ENCODE results near the gene C1QTNF5.

C1QTNF5 gene

GRCh38 chr11:119337581-119338317 is 2.9 kb downstream of the C1QTNF5 start:
- peak; percentile 35 for DNase-seq (ENCODE audit: low read depth)

DNA sequence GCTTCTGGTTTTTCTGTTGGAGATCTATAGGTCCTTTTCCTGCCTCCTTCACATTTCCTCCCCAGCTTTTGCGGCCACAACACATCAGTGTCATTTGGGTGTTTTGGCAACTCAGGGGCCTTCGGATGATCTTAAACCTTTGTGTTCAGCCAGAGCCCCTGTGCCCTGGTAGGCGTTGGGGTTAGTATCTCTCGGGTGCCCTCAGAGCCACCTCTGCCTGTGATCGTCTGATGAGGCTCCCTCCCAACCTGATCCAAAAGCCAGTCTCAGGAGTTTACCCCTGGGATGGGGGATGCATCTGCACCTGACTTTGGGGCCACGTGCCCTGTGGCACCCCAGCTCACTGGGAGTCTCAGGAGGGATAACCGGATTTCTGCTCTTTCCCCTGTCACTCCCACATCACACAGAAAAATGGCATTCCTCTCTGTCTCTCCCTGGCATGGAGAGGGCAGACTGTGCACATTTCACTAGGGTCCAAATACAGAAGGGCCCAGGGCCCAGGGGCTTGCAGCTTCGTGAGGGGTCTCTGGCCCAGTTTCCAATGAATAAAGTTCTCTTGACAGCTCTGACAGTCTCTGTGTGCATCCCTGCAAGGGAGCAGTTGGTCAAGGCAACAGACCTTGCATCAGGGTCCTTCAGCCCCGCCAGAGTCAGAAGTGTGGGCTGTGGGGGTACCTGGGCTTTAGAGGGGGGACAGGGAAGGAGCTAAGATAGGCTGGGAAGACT is 3.8 kb downstream of the C1QTNF5 start:
- no peak for DNase-seq (ENCODE audit: low read depth)

GRCh38 chr11:119335655-119336543 is 4.8 kb downstream of the C1QTNF5 start:
- DNase-seq (ENCODE audit: low read depth), result no peak

- no peak for DNase-seq (ENCODE audit: low read depth)
Measured at GRCh38 chr11:119335091-119335654, 5.5 kb downstream of the C1QTNF5 start.

- DNase-seq (ENCODE audit: low read depth), result peak; percentile 86
Measured at GRCh38 chr11:119334174-119334930, 6.3 kb downstream of the C1QTNF5 start, which contains the start of gene RNF26. TSS of gene RNF26 (plus strand) at chr11:119334527. CDS start at chr11:119335123, 596 bp downstream.

DNA sequence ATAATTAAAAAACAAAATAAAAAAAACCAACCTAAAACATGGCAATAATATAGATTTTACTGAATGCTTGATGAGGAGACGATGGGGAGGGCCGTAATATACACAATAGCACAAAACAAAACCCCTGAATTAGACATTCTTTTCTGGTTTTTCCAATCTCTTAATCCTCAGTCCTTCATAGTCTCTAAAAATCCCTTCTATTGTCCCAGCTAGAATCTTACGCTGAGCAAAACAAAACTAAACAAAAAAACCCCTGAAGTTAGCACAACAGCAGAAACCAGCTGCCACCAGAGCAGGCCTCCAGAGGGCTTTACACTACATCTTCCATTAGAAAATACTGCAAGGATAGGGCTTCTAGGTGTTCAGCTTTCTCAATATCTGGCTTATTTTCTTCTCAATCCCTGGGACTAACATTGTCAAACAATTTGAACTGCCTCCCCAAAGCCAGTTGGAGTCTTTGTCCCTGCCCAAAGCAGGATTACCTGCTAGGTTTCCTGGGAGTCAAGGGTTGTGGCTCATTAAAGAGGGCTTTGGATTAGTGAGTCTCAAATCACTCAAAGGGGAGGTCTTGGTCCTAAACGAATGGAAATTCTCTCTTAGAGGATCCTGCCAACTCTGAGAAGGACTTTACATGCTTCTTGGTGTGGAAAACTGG is 8.4 kb downstream of the C1QTNF5 start:
- DNase-seq (ENCODE audit: low read depth), result no peak

DNA sequence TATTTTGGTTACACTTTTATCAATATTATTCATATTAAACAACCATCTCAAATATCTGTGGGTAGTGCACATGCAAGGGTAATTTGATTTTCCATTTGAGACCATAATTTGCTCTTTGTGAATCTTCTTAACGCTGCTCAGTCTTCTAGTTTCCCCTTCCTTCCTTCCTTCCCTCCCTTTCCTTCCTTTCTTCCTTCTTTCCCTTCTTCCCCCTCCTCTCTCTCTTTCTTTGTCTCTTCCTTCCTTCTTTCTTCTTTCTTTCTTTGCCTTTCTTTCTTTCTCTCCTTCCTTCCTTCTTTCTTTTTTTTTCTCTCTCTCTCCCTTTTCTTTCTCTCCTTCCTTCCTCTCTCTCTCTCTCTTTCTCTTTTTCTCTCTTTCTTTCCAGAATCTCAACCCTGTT is 10.4 kb downstream of the C1QTNF5 start:
- no peak for DNase-seq (ENCODE audit: low read depth)

GRCh38 chr11:119329320-119329719 is 11.4 kb downstream of the C1QTNF5 start:
- DNase-seq (ENCODE audit: low read depth), result no peak

DNA sequence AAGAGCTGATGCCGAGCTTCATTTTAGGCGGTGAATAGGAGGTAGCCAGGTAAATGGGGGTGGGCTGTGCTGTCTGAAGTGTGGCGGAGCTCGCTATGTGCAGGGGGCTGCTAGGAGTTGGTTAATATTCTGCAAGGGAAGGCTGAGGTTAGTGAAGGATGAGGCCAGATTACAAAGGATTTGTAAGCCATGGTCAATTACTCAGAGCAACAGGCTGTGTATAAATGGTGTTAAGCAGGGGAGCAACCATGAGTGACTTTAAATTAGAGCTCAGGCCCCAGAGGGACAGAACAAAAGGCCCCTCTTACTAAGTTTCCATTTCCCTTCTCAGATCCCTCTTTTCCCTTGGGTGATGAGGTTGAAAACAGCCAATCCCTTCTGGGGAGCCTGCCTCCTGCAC is 16.5 kb downstream of the C1QTNF5 start:
- DNase-seq (ENCODE audit: low read depth), result no peak

- DNase-seq (ENCODE audit: low read depth), result peak; percentile 23
Measured at GRCh38 chr11:119323532-119324033, 17.1 kb downstream of the C1QTNF5 start.

GRCh38 chr11:119322921-119323531 is 17.7 kb downstream of the C1QTNF5 start:
- no peak for DNase-seq (ENCODE audit: low read depth)

DNA sequence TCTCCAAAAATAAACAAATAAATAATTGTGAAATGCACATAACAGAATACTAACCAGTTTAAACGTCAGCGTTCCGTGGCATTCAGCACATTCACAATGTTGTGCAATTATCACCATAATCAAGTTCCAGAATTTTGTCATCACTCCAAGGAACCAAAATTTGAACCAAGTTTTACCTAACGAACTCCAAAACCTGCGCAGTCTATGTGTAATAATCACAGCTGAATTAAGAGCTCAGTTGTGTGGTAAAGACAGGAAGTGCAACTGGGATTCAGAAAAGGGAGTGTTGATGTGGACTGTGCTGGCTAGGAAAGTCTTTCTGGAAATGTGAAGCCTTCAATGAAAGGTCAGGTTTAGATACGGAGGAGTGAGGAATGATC is 18.3 kb downstream of the C1QTNF5 start:
- DNase-seq (ENCODE audit: low read depth), result no peak

- DNase-seq (ENCODE audit: low read depth), result no peak
Measured at GRCh38 chr11:119320776-119321524, 19.7 kb downstream of the C1QTNF5 start.

- no peak for DNase-seq (ENCODE audit: low read depth)
Measured at GRCh38 chr11:119320240-119320775, 20.4 kb downstream of the C1QTNF5 start.

- DNase-seq (ENCODE audit: low read depth), result no peak
Measured at GRCh38 chr11:119319700-119320239, 20.9 kb downstream of the C1QTNF5 start.

- no peak for DNase-seq (ENCODE audit: low read depth)
Measured at GRCh38 chr11:119319136-119319699, 21.5 kb downstream of the C1QTNF5 start.

DNA sequence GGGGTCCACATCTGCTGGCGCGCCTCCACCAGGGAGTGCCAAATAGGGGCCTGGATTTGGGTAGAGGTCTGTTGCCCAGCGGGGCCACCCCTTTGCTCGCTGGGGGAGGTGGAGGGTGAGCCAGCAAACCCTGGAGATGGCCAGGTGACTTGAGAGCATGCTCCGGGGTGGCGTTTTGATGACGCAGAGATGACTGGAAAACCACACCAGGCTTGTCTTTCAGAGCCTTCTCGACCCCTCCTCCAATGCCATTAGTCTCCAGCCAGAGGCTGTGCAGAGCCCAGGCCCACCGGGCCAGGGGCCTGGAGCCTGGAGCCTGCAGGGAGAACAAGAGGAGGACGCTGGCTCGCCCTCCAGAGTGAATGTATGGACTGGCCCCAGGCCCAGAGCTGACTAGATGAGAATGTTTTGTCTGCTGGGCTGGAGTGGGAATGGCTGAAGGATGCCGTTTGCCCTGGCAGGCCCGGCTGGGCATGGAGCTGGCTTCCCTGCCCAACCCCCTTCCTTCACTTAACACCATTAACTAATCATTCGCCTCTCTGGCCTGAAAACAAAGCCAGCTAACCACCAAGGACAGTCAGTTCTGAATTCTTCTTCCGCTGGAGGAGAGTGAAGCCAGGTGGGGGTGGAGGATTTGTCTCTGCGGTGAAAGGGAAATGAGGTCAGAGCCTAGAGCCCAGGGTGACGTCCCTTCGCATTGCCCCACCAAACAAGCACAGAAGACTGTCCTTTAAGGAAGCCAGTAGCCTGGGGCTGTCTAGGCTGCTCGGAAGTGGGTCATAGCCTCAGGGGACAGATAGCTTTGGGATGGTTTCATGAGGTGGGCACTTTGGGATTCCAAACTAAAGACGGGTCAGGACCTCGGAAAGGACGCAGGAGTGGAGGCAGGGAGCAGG is 22.2 kb downstream of the C1QTNF5 start:
- DNase-seq (ENCODE audit: low read depth), result no peak

Data from HS-5 (cell line).